Measurements from ENCODE around the gene PRAMEF33. TPM values are rescaled to one million over a fixed set of nuclear protein-coding genes. Genes with fewer than 3 reads are reported as not detected.
"Not testable (repeated sequence)": the region's sequence is repeated elsewhere in the genome, so short reads cannot be mapped to it uniquely, and the experiment has no call there.

The PRAMEF33 gene, protein sequence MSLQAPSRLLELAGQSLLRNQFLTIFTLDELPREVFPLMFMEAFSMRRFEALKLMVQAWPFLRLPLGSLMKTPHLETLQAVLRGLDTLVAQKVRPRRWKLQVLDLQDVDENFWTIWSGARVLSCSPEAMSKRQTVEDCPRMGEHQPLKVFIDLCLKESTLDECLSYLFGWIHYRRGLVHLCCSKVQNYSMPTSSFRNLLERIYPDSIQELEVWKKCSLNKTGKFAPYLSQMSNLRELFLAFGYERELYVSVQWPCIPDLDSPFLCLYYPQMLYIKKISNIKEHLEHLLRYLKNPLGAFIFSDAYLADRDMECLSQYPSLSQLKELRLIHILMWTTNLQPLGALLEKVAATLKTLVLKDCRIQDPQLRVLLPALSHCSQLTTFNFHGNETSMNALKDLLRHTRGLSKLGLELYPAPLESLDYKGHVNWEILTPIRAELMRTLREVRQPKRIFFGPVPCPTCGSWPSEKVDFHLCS
- not detected for total RNA-seq
- not detected for polyA plus RNA-seq
- long read RNA-seq, donor 1 = 0 reads
- long read RNA-seq, donor 2 = 0 reads

DNA sequence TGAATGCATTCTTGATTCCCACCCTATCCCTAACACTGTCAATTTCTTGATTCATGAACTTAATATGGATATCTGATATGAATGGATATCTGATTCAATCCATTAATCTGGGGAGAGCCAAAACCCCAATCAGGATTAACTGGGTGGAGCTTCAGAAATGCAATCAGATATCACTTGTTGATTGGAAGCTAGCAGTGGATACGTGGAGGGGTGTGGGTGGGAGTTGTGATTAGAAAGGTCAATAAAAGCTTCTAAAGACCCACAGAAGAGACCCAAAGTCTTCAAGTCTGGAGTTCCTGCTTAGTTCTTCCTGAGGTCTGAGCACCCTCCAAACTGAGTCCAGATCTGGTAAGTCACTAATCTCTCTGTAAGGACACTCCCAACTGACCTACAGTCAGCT is at the start of gene PRAMEF33:
Gene PRAMEF33, plus strand, starts transcription at position 301 of the 400 bp plus-strand sequence. CDS start 2,416 bp downstream, outside the sequence.
- H3K36me3 ChIP-seq; H3K4me1 ChIP-seq; H3K4me3 ChIP-seq; DNase-seq; intact Hi-C loops (cut with DNase I; ENCODE audit: low total_unique reads); H3K27ac ChIP-seq; H3K27me3 ChIP-seq (replicated peaks in 1 of 7); H3K9me3 ChIP-seq: not testable (repeated sequence)
- no CpG with 5 or more reads among the region's 1 CpG for WGBS, 5 donors

DNA sequence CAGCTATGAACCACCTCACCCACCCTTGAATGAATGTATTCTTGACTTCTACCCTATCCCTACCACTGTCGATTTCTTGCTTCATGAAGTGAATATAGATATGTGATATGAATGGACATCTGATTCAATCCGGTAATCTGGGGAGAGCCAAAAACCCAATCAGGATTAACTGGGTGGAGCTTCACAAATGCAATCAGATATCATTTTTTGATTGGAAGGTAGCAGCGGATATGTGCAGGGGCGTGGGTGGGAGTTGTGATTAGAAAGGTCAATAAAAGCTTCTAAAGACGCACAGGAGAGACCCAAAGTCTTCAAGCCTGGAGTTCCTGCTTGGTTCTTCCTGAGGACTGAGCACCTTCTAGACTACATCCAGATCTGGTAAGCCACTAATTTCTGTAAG is 49.4 kb upstream of the PRAMEF33 start, which contains the start of gene PRAMEF5:
Gene PRAMEF5, plus strand, starts transcription at position 301 of the 400 bp plus-strand sequence. CDS start 5,071 bp downstream, outside the sequence.
- H3K27ac ChIP-seq; H3K27me3 ChIP-seq (replicated peaks in 1 of 7); intact Hi-C loops (cut with DNase I; ENCODE audit: low total_unique reads); H3K9me3 ChIP-seq; DNase-seq; H3K4me3 ChIP-seq; H3K36me3 ChIP-seq; H3K4me1 ChIP-seq: not testable (repeated sequence)
- 92 to 100% (median 99%) methylated on average over 1 to 2 of the region's 5 CpGs; no CpG with 5 or more reads in 1 of the 5 donors for WGBS, 5 donors

DNA sequence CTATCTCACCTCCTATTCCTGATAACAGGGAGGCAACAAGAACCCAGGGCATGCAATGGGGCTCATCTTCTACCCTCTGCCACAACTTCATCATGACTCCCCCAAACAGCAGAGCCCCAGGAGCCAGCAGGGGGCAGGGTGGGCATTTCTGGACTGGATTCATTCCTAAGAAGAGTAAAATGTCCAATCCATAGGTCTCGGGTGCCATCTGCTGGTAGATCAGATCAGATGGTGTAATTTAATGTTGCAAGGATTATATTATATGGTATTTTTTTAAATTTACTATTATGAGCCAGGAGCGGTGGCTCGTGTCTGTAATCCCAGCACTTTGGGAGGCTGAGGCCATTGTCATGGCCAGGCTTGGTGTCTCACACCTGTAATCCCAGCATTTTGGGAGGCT is 38.2 kb upstream of the PRAMEF33 start:
- 14 to 76% (median 50%) methylated on average over 2 of the region's 3 CpGs; no CpG with 5 or more reads in 2 of the 5 donors for WGBS, 5 donors
- H3K36me3 ChIP-seq; H3K27ac ChIP-seq; H3K27me3 ChIP-seq (replicated peaks in 1 of 7); intact Hi-C loops (cut with DNase I; ENCODE audit: low total_unique reads); H3K4me1 ChIP-seq; H3K4me3 ChIP-seq; H3K9me3 ChIP-seq; DNase-seq: not testable (repeated sequence)

DNA sequence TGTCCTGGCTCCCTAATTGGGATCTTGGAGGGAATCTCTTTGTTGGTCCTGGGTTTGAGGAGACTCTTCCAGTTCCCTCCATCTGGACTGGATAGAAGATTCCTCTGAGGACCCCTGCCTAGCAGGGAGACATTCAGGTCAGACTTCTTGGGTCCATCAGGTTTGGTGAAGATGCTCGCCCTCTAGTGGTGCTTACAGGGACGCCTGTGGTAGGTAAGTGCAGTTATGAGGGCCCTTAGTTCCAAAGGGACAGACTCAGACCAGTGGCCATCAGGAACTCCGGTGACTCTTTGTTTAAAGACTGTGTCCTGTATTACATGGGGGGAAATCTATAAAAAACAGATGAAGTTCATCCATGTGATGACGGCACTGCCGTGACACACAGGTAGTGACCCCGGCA is 26.3 kb upstream of the PRAMEF33 start:
- WGBS, 5 donors = 26 to 80% (median 50%) methylated on average over 1 to 5 of the region's 6 CpGs
- DNase-seq; H3K27me3 ChIP-seq (replicated peaks in 1 of 7); intact Hi-C loops (cut with DNase I; ENCODE audit: low total_unique reads); H3K27ac ChIP-seq; H3K4me1 ChIP-seq; H3K36me3 ChIP-seq; H3K4me3 ChIP-seq; H3K9me3 ChIP-seq: not testable (repeated sequence)

DNA sequence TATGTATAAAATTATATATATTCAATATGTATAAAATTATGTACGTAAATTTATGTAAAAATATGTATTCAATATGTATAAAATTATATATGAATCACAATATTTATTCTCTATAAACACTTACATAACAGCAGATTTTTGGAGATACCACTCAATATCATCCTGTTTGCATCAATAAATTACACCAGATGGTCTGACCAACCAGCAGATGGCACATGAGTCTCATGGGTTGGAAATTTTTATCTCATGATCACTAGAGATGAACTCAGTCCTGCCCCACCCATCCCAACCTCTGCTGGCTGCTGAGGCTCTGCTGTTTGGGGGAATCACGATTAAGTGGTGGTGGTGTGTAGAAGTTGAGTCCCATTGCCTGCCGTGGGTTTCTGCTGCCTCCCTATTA is 23.7 kb upstream of the PRAMEF33 start:
- H3K27ac ChIP-seq; H3K4me3 ChIP-seq; DNase-seq; H3K9me3 ChIP-seq; H3K4me1 ChIP-seq; H3K27me3 ChIP-seq (replicated peaks in 1 of 7); H3K36me3 ChIP-seq; intact Hi-C loops (cut with DNase I; ENCODE audit: low total_unique reads): not testable (repeated sequence)
- WGBS, 5 donors = 72 to 81% (median 78%) methylated on average over 3 of the region's 3 CpGs

DNA sequence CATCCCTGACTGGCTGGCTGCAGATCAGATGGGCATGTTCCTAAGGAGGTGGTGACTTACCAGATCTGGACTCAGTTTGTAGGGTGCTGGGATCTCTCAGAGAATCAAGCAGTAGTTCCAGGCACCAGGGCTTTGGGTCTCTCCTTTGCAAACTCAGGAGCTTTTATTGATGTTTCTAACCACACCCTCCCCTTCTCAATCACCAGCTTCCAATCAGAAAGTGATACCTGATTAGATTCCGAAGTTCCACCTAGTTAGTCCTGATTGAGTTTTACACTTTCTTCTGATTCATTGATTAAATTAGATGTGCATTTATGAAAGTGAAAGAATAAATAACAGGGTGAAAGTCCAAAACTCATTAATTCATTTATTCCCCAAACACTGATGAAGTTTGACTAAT is 18.3 kb upstream of the PRAMEF33 start, which contains the start of gene PRAMEF8:
Gene PRAMEF8, minus strand, starts transcription at position 101 of the 400 bp plus-strand sequence. CDS start 1,046 bp downstream, outside the sequence.
- H3K4me1 ChIP-seq; DNase-seq; H3K4me3 ChIP-seq; H3K27ac ChIP-seq; H3K9me3 ChIP-seq; intact Hi-C loops (cut with DNase I; ENCODE audit: low total_unique reads); H3K36me3 ChIP-seq; H3K27me3 ChIP-seq (replicated peaks in 1 of 7): not testable (repeated sequence)
- WGBS, 5 donors = no CpG with 5 or more reads among the region's 1 CpG

DNA sequence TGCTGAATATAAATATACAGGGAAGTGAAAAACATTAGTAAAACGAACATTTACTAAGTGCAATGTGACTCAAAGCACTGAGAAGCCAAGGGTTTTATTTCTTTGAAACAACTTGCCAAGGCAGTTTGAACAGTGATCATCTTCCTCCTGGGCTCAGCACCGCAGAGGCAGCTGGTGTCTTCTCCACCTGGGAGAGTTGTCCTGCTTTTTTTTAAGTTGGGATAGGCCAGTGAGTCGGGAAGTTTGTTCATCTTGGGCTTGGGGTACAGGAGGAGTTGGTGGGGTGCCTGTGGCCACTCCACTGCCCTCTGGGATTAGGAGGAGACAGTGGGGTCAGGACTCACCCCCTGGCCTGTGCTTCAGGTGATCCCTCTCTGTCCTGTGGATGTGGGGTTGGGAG is 14.3 kb upstream of the PRAMEF33 start:
- DNase-seq; H3K4me3 ChIP-seq; H3K27ac ChIP-seq; H3K27me3 ChIP-seq (replicated peaks in 1 of 7); H3K9me3 ChIP-seq; H3K4me1 ChIP-seq; H3K36me3 ChIP-seq; intact Hi-C loops (cut with DNase I; ENCODE audit: low total_unique reads): not testable (repeated sequence)
- WGBS, 5 donors = 59 to 88% (median 78%) methylated on average over 1 to 2 of the region's 3 CpGs

DNA sequence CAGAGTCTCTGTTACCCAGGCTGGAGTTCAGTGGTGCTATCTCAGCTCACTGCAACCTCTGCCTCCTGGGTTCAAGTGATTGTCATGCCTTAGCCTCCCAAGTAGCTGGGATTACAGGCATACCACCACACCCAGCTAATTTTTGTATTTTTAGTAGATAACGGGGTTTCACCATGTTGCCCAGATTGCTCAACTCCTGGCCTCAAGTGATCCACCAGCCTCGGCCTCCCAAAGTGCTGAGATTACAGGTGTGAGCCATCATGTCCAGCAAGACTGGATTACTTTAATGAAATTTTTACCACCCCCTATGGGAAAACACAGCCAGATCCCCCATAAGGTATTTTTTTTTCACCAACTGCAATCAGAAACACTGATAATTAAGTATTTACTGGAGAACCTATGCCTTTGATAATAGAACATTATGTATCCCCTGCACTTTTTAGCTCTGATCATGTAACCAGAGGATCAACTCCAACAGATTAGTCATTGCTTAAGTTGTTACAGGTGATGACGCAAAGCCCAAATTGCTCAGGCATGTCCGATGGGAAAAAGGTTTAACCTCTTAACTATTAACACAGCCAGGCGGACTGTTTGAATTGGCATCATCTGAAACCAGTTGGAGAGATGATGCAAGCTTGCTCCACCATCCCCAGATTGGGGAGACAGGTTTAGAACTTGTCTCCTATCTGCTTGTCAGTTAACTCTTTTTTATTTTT is 6.0 kb upstream of the PRAMEF33 start:
- intact Hi-C loops (cut with DNase I; ENCODE audit: low total_unique reads); H3K9me3 ChIP-seq; H3K4me3 ChIP-seq; H3K27ac ChIP-seq; H3K27me3 ChIP-seq (replicated peaks in 1 of 7); H3K4me1 ChIP-seq; H3K36me3 ChIP-seq; DNase-seq: not testable (repeated sequence)
- WGBS, 5 donors = 75 to 100% (median 96%) methylated on average over 1 to 2 of the region's 5 CpGs

DNA sequence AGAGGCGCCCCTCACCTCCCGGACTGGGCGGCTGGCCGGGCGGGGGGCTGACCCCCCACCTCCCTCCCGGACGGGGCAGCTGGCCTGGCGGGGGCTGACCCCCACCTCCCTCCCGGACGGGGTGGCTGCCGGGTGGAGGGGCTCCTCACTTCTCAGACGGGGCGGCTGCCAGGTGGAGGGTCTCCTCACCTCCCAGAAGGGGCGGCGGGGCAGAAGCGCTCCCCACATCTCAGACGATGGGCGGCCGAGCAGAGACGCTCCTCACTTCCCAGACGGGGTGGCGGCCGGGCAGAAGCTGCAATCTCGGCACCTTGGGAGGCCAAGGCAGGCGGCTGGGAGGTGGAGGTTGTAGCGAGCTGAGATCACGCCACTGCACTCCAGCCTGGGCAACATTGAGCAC is 4.6 kb upstream of the PRAMEF33 start:
- intact Hi-C loops (cut with DNase I; ENCODE audit: low total_unique reads); DNase-seq: not testable (repeated sequence)
- WGBS, 5 donors = 80 to 95% (median 91%) methylated on average over 1 to 14 of the region's 27 CpGs; no CpG with 5 or more reads in 2 of the 5 donors

DNA sequence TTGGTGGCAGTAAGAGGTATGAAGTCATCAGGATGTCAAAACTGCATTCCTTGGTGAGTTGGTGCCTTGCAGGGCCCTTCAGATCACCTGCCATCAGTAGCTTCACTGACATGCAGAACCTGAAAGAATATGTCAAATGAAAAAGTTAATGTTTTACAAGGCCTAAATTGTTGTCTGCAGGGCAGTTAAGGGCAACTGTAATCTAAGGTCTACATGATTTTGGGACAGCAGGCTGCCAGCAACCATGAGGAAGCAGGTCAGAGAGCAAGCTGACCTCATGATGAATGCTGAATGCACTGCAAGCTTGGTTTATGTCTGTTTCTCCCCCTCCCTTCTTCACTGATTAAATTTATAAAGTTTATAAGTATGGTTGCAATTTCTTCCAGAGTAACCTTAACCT is 1.1 kb upstream of the PRAMEF33 start:
- H3K9me3 ChIP-seq; H3K4me1 ChIP-seq; intact Hi-C loops (cut with DNase I; ENCODE audit: low total_unique reads); H3K36me3 ChIP-seq; DNase-seq; H3K27me3 ChIP-seq (replicated peaks in 1 of 7); H3K4me3 ChIP-seq; H3K27ac ChIP-seq: not testable (repeated sequence)

More for the DNA sequence above, 4.6 kb upstream of the PRAMEF33 start:
- not testable (repeated sequence) for H3K27ac ChIP-seq; H3K36me3 ChIP-seq; H3K27me3 ChIP-seq (replicated peaks in 1 of 7); H3K4me1 ChIP-seq; H3K9me3 ChIP-seq; H3K4me3 ChIP-seq

DNA sequence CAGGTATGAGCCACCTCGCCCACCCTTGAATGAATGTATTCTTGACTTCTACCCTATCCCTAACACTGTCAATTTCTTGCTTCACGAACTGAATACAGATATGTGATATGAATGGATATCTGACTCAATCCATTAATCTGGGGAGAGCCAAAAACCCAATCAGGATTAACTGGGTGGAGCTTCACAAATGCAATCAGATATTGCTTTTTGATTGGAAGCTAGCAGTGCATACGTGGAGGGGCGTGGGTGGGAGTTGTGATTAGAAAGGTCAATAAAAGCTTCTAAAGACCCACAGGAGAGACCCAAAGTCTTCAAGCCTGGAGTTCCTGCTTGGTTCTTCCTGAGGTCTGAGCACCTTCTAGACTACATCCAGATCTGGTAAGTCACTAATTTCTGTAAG is 11.9 kb downstream of the PRAMEF33 start, which contains the start of gene PRAMEF15:
Gene PRAMEF15, plus strand, starts transcription at position 301 of the 400 bp plus-strand sequence. CDS start 2,827 bp downstream, outside the sequence.
- H3K4me1 ChIP-seq; H3K4me3 ChIP-seq; DNase-seq; intact Hi-C loops (cut with DNase I; ENCODE audit: low total_unique reads); H3K27me3 ChIP-seq (replicated peaks in 1 of 7); H3K36me3 ChIP-seq; H3K27ac ChIP-seq; H3K9me3 ChIP-seq: not testable (repeated sequence)
- 54 to 73% (median 57%) methylated on average over 3 to 4 of the region's 4 CpGs for WGBS, 5 donors
